Measurements from ENCODE around the gene ANKRD52.
A peak's percentile ranks its signal among the peaks of the same experiment; 100 is the strongest.
"Not testable (repeated sequence)": the region's sequence is repeated elsewhere in the genome, so short reads cannot be mapped to it uniquely, and the experiment has no call there.

ANKRD52 gene

GRCh38 chr12:56258068-56258819 lies at the start of gene ANKRD52:
Gene ANKRD52, minus strand, starts transcription at chr12:56258384. Its CDS starts 115 bp downstream, at chr12:56258269.
- peak; percentile 86 for DNase-seq

GRCh38 chr12:56307221-56307965 lies 49.2 kb upstream of the ANKRD52 start:
- DNase-seq = no peak

GRCh38 chr12:56304872-56305590 lies 46.8 kb upstream of the ANKRD52 start:
- DNase-seq = no peak

GRCh38 chr12:56304276-56304675 lies 46.1 kb upstream of the ANKRD52 start:
- no peak for DNase-seq

- peak; percentile 93 for DNase-seq
These were observed 42.7 kb upstream of the ANKRD52 start for GRCh38 chr12:56300644-56301464.

- peak; percentile 99 for DNase-seq
These were observed 41.9 kb upstream of the ANKRD52 start, which contains the start of gene CS for GRCh38 chr12:56299853-56300643. Gene CS, minus strand, starts transcription at chr12:56300330. Its CDS starts 129 bp downstream, at chr12:56300201.

- peak; percentile 68 for DNase-seq
These were observed 41.2 kb upstream of the ANKRD52 start for GRCh38 chr12:56299308-56299852.

- no peak for DNase-seq
These were observed 40.6 kb upstream of the ANKRD52 start for GRCh38 chr12:56298828-56299227.

- DNase-seq = no peak
These were observed 39.2 kb upstream of the ANKRD52 start for GRCh38 chr12:56297400-56297799.

GRCh38 chr12:56296295-56296694 lies 38.1 kb upstream of the ANKRD52 start:
- peak; percentile 7 for DNase-seq

GRCh38 chr12:56293795-56294194 lies 35.6 kb upstream of the ANKRD52 start:
- DNase-seq = no peak

GRCh38 chr12:56288705-56289387 lies 30.7 kb upstream of the ANKRD52 start:
- DNase-seq = peak; percentile 32

- no peak for DNase-seq
These were observed 28.1 kb upstream of the ANKRD52 start for GRCh38 chr12:56286044-56286830.

GRCh38 chr12:56284263-56284662 lies 26.1 kb upstream of the ANKRD52 start:
- not testable (repeated sequence) for DNase-seq

GRCh38 chr12:56282579-56282978 lies 24.4 kb upstream of the ANKRD52 start:
- no peak for DNase-seq

- no peak for DNase-seq
These were observed 23.8 kb upstream of the ANKRD52 start for GRCh38 chr12:56282030-56282429.

GRCh38 chr12:56280849-56281248 lies 22.7 kb upstream of the ANKRD52 start:
- no peak for DNase-seq

GRCh38 chr12:56278905-56279304 lies 20.7 kb upstream of the ANKRD52 start:
- no peak for DNase-seq

GRCh38 chr12:56274299-56274698 lies 16.1 kb upstream of the ANKRD52 start:
- no peak for DNase-seq

GRCh38 chr12:56272468-56272867 lies 14.3 kb upstream of the ANKRD52 start:
- DNase-seq = not testable (repeated sequence)

Data from OCI-M1 (cell line).